GM19455 (cell line): Measurements from ENCODE around the gene SUMO1.
"Not testable (repeated sequence)": the region's sequence is repeated elsewhere in the genome, so short reads cannot be mapped to it uniquely, and the experiment has no call there.

Experiments used
- ATAC-seq: cut with Tn5 transposase; IDR thresholded peaks from one replicate; pipeline ENCODE4 v1.9.1; 2021; ENCODE audit not compliant: unreplicated experiment

SUMO1 gene

DNA sequence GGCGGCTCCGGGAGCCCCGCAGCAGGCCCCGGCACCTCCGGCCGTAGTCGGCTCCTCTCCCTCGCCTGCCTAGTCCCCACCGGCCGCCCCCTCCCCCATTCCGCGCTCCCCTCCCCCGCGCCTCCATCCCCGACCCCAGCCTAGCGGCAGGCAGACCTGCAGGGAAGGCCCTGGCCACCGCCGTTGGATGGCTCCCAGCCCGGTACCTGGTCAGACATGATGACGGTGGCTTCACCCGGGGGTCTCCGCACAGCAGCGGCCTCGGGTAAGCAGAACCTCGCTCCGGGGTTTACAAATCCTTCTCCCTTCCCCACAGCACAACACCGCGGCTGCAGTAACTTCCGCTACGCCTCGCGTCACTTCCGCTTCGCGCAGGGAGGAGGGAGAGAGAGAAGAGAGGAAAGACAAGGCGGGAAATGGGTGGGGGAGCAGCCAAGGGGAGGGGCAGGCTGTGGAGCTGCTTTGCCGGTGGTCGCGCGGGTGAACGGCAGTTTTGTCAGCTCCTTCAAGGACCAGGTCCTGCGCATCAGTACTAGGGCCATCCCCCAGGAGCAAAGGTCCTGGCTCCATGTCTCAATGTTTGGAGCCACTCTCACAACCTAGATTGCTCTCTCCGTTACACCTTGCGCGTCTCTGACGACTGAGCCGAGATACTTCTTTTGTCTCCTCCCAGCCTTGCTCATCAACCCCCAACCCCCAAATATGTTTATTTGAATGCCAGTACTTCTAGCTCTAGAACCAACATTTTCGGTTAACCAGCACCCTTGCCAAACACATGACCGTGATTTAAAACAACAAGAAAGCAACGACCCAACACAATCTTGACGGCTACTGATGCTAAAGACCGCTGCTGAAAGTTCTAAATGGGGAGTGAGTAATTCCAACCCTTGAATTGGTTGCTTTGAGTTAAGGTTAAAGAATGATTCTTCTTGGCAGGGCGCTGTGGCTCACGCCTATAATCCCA, at the start of gene SUMO1:
TSS of gene SUMO1 (minus strand) at position 364 of the 964 bp plus-strand sequence. CDS start at position 218, 146 bp downstream.
- ATAC-seq, result peak; percentile 97

GRCh38 chr2:202286595-202286994, 48.2 kb upstream of the SUMO1 start:
- no peak for ATAC-seq

DNA sequence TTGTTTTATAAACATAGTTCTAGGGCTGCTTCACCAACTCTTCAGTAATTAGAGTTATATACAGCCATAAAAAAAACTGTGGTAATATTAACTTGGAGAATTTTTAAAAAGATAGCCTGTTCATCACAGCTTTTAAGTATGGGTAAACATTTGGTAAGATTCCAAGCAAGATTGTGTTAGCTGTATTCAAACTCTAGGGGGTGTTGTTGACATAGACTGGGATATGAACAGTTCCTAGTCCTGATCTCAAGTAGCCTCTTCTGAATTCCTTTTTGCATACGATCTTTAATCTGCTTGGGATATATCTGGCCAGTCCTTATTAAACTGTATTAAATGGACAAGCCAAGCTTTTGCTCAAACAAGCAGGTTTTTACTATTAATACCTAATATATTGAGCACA, 40.5 kb upstream of the SUMO1 start:
- ATAC-seq, result no peak

DNA sequence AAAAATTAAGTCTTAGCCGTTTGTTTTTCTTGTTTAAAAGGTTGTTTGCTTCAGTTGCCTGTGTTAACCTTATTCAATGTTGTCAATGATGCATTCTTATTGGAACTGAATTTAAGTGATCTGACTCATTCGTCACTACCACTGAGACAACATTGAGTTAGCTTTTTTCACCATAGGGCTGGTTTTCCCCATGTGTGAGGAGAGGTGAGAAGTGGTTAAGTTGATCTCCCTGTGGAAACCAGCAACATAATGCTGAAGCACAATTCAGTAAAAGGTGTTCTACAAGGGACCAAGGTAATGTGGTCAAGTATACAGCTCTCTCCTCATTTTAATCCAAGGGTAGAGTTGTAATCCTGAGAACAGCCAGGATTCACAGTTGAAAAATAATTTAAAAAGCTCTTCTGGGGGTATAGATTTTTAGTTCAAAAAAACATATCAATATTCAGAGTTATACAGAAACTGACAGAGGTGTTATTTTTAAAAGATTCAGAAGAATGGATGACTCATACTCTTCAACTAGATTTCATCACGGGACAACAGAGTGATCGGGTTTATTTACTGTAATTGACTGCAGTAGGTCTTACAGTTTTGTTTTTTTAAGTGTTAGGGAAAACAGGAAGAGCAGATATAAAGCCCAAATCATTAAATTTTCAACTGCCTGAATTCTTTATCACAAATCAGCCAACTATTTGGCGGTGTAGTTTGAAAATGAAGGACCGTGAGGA, 39.8 kb upstream of the SUMO1 start:
- ATAC-seq, result no peak

DNA sequence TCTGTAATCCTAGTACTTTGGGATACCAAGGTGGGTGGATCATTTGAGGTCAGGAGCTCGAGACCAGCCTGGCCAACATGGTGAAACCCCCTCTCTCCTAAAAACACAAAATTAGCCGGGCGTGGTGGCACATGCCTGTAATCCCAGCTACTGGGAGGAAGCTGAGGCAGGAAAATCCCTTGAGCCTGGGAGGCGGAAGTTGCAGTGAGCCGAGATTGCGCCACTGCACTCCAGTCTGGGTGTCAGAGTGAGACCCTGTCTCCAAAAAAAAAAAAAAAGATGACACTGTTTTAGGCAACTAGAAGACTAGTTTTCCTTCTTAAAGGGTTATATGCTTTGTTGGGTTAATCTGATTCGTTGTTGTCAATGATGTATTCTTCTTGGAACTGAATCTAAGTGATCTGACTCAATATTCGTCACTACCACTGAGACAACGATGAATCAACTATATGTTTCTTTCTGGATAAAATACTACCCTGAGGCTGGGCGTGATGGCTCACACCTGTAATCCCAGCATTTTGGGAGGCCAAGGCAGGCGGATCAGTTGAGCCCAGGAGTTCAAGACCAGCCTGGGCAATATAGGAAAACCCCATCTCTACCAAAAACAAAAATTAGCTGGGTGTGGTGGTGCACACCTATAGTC, 37.8 kb upstream of the SUMO1 start:
- not testable (repeated sequence) for ATAC-seq

GRCh38 chr2:202270487-202270886, 32.1 kb upstream of the SUMO1 start:
- ATAC-seq, result no peak

DNA sequence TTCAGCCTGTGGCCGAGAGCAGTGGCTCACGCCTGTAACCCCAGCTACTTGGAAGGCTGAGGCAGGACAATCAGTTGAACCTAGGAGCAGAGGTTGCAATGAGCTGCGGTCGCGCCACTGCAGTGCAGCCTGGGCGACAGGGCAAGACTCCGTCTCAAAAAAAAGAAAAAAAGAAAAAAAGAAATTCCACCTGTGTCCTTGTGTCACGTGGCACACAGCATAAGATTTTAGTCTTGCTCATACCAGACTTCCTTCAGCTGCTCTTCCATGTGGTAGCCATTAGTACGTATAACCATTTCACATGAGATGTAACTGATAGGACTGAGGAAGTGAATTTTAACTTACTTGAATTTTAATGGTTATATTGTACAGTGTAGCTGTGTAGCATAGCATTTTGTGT, 31.2 kb upstream of the SUMO1 start:
- ATAC-seq, result no peak

DNA sequence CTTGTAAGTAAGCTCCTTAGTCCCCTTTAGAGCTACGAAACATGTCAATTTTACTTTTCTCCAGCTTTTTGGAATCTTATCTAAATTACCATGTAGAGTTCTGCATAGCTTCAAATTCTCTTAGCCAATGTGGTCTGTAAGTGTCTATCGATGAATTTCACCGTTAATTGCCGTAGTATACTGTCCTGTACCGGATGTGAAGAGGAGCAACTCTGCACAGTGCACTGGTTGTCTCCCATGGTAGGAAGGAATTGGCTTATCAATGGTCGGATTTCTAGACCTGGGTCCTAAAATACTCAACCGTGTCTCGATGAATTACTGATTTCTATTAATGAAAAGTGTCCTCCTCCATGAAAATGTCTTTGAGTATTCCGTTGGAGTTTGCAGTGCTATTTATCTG, 29.1 kb upstream of the SUMO1 start:
- ATAC-seq, result no peak

DNA sequence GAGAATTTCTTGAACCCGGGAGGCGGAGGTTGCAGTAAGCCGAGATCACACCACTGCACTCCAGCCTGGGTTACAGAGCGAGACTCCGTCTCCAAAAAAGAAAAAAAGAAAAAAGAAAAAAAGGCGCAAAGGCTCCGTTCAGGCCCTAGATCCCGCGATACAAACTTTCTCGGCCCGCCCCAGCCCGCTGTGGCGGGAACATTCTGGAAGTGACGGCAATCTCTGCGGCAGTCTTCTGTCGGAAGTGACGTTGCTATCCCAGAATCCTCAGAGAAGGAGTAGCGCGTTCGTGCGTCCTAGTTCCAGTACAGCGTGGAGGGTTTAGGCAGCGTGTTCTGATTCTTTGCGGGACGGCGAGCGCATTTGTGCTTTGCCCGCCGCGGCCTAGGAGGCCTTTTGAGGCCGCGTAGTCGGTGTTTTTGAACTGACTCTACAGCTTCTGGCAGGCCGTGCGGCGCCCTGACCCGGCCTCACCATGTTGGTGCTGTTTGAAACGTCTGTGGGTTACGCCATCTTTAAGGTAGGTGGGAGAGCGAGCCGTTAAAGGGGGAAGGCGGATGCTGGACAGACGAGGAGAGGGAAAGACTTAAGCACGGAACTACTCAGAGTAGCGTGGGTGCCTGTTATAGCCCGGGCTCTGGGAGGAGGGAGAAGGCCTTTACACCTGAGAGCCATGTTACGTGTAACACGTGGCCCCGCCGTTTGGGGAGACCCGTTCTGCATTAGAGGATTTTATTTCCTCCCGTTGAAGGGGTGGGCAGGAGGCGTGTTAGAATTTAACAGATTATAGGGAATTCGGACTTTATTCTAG, 27.3 kb upstream of the SUMO1 start, which contains the start of gene NOP58:
TSS of gene NOP58 (plus strand) at position 297 of the 811 bp plus-strand sequence. CDS start at position 476, 179 bp downstream.
- peak; percentile 82 for ATAC-seq

DNA sequence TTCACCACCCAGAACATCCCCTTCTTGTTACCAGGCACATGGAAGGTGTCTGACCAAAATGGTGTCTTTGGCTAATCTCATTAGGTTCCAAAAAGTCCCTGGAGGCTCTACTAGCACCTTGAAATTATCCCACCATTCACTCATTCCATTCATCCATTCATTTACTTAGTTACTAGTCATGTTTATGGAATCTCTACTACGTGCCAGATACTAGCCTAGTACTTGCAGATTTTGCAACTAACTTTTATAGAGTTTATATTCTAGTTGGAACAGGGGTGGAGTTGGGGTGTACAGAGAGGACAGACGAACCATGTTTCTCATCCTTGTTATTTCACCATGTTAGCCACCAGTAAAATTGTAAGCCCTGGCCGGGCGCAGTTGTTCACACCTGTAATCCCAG, 23.1 kb upstream of the SUMO1 start:
- no peak for ATAC-seq

- no peak for ATAC-seq
Measured at GRCh38 chr2:202251494-202251893, 13.1 kb upstream of the SUMO1 start.

- ATAC-seq, result no peak
Measured at GRCh38 chr2:202249521-202250253, 11.3 kb upstream of the SUMO1 start.

GRCh38 chr2:202247710-202248109, 9.3 kb upstream of the SUMO1 start:
- not testable (repeated sequence) for ATAC-seq

DNA sequence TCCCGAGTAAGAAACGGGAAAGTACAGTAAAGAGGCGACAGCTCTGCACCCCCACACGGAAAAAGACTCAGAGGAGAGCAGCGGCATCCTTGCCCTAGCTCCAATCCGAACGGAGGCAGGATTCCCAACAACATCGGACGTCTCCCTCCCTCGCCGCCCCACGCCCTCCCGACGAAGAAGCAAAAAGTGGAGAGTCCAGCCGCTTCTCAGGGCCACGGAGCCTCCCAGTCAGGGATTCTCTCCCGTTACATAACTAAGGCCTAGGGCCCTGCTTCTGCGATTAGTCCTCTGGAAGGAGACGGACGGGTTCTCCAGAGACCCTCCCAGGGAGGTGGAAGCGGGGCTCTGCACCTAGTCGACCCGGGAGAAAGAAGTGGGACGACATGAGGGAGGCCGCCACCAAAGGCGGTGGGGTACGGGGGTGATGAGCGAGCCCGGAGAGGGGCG, 587 bp downstream of the SUMO1 start:
- ATAC-seq, result peak; percentile 44

DNA sequence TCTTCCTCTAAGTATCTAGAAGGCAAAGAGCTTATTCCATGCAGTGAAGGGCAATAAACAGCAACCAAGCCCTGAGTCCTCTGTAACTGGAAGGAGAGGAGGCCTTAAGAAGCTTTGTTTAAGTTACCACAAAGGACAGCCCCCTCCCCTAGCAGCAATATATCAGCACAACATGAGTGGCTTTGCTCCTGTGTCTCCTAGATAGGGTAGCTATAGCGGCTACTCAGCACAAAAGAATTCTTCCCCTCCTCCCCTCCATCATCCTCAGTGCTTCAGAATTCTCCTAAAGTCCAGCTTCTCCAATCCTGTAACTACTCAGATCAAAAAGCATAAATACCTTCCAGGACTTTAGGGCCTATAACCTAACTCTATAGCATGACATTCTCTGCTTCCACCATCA, 16.5 kb downstream of the SUMO1 start:
- ATAC-seq, result no peak

DNA sequence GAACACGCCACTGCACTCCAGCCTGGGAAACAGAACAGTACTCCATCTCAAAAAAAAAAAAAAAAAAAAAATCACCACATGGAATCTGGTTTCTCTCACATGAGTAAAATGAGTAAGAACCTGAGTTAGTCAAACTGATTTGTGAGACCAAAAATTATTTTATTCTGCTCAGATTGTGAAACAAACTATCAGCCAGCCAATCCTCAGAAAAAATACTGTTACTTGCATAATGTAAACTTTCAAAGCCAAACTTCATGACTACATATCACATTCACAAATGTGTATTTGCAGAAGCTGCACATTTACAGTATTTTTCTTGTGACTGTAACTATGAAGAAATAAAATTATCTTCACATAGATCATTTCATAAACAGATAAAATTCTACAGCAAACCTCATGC, 23.2 kb downstream of the SUMO1 start:
- ATAC-seq, result no peak

GRCh38 chr2:202208526-202208925, 29.9 kb downstream of the SUMO1 start:
- no peak for ATAC-seq

GRCh38 chr2:202204855-202205254, 33.5 kb downstream of the SUMO1 start:
- ATAC-seq, result no peak

- ATAC-seq, result no peak
Measured at GRCh38 chr2:202203348-202203747, 35.0 kb downstream of the SUMO1 start.
